ENCODE data around the gene SPTA1. TPM values are rescaled to one million over a fixed set of nuclear protein-coding genes. Genes with fewer than 3 reads are reported as not detected.

Gene SPTA1
- total and polyA plus RNA-seq, 2 of the 8 experiments (the other 6 are each of a cell fraction or from before 2014, with no cell fraction given): not detected

DNA sequence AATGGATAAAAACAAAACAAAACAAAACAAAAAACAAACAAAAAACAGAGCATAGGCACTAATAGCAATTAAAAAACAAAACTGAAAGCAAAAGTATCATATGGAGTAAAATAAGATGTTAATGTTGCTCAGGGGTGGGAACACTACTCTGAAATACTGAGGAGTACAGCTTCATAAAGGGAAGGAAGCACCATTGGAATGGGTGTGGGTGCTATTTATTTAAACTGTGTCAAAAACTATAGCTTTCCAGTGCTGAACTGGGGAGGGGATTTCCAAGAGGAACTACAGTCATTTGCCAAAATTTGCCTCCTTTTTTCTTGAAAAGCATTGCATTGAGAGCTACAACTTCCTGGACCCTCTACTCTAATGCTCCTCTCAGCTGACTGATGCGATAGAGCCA is 40.0 kb downstream of the SPTA1 start (continued):
- TF ChIP-seq MAFK (IDR thresholded peaks at IDR 0.05; ENCODE audit: low read depth, low read length) (no peak), RAD21 (IDR thresholded peaks at IDR 0.05 in 1 of 2, conservative IDR thresholded peaks at IDR 0.05 in 1 of 2; ENCODE audit: low read depth in 2 of 2, low read length in 2 of 2) (no peak), ATF2 (IDR thresholded peaks at IDR 0.05; ENCODE audit: low read length) (no peak)
